HFFc6 (cell line): Measurements from ENCODE around the gene KCNIP4. TPM values are rescaled to one million over a fixed set of nuclear protein-coding genes. Genes with fewer than 3 reads are reported as not detected.

Experiments used
- DNase-seq: peaks from one replicate; pipeline ENCODE4 v3.0.0-alpha.2; 2018
- H3K27ac Mint-ChIP-seq: 2 replicates; pipeline ENCODE4 v1.8.0; 2020; ENCODE audit warnings: mild to moderate bottlenecking, mixed read lengths
- H3K27me3 Mint-ChIP-seq: 2 replicates; pipeline ENCODE4 v1.8.0; 2021; ENCODE audit warnings: mild to moderate bottlenecking, moderate library complexity, mixed read lengths; ENCODE audit not compliant: insufficient read depth
- H3K36me3 Mint-ChIP-seq: 2 replicates; pipeline ENCODE4 v1.8.0; 2021; ENCODE audit warnings: low read depth, mixed read lengths
- H3K4me1 Mint-ChIP-seq: 2 replicates; pipeline ENCODE4 v1.8.0; 2020; ENCODE audit warnings: low read depth, mixed read lengths
- H3K4me3 Mint-ChIP-seq: 2 replicates; pipeline ENCODE4 v1.8.0; 2020; ENCODE audit warnings: mild to moderate bottlenecking, moderate library complexity, mixed read lengths
- H3K9me3 Mint-ChIP-seq: 2 replicates; pipeline ENCODE4 v1.8.0; 2020; ENCODE audit warnings: mild to moderate bottlenecking, mixed read lengths
- CTCF ChIP-seq: fragments of 200-600 bp; sonication (generic); IDR thresholded peaks from 2 replicates; pipeline ENCODE4 v1.5.0; 2021; ENCODE audit warnings: antibody characterized with exemption, mild to moderate bottlenecking
- total RNA-seq, 6 experiments: library from RNA; stranded (reverse); fragmentation: NEBNext Ultra II Directional; extraction: Animal tissue kit (Norgen Biotek cat#: 25700); gene quantifications; 2 replicates in 1 of 6; 3 replicates in 5 of 6; pipeline ENCODE4 v1.2.3, GENCODE V29; 2021

Gene KCNIP4
- total RNA-seq, 6 experiments from 2014 or later, result not detected

- Mint-ChIP-seq H3K27ac (no peak overlapping the region), H3K4me1 (peaks cover 17% of the 10 kb centered on the region; the same call in 1 of the 2 replicates), H3K9me3 (no peaks in the 10 kb centered on the region), H3K27me3 (peaks cover 3% of the 10 kb centered on the region; the same call in 1 of the 2 replicates), H3K36me3 (no peaks in the 10 kb centered on the region), H3K4me3 (no peak overlapping the region)
- no peak for TF ChIP-seq CTCF
- no peak for DNase-seq
These were observed 1089.3 kb downstream of the KCNIP4 start for GRCh38 chr4:20859097-20859781.

- no peak for DNase-seq
- H3K4me3 Mint-ChIP-seq, result no peak overlapping the region
- peaks cover 8% of the 10 kb centered on the region; the same call in 1 of the 2 replicates for H3K36me3 Mint-ChIP-seq
- no peak overlapping the region for H3K27ac Mint-ChIP-seq
- H3K9me3 Mint-ChIP-seq, result peaks cover 9% of the 10 kb centered on the region
- H3K27me3 Mint-ChIP-seq, result peaks cover 3% of the 10 kb centered on the region; the same call in 1 of the 2 replicates
- no peak for TF ChIP-seq CTCF
- H3K4me1 Mint-ChIP-seq, result peaks cover 17% of the 10 kb centered on the region; the same call in 1 of the 2 replicates
These were observed 1091.5 kb downstream of the KCNIP4 start for GRCh38 chr4:20857081-20857480.

DNA sequence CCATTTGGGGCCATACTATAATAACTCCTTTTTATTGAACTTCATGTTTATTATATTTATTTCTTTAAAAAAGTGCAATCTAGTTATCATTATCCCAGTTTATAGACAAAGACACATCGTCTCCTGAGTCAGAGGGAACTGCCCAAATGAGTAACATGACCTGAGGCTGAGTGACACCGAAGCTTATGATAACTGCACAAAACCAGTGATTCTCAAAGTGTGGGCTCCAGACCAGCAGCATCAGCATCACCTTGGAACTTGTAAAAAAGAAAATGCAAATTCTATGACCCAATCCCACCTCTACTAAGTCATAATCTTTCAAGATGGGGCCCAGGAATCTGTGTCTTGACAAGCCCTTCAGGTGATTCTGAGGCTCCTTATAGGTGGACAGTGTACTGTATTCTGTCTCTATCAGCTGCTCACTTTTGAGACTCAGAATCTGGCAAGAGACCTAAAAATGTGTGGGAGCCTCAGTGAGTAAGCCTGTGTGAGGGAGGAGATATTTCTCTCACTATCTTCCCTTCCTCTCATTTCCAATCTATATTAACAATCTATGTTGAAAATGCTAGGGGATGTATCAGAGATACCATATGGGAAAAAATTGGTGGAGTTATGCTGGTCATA, 1101.3 kb downstream of the KCNIP4 start:
- TF ChIP-seq CTCF, result no peak

GRCh38 chr4:20844311-20844710, 1104.3 kb downstream of the KCNIP4 start:
- Mint-ChIP-seq H3K9me3 (no peaks in the 10 kb centered on the region; the same call in 1 of the 2 replicates), H3K27ac (no peak overlapping the region), H3K36me3 (no peaks in the 10 kb centered on the region), H3K4me1 (peaks cover 36% of the 10 kb centered on the region), H3K27me3 (no peaks in the 10 kb centered on the region), H3K4me3 (no peak overlapping the region)
- TF ChIP-seq CTCF, result no peak
- no peak for DNase-seq

More for the DNA sequence above, 1101.3 kb downstream of the KCNIP4 start:
- Mint-ChIP-seq H3K4me3 (no peak overlapping the region), H3K27me3 (peaks cover 3% of the 10 kb centered on the region; the same call in 1 of the 2 replicates), H3K9me3 (peaks cover 6% of the 10 kb centered on the region), H3K27ac (peak overlapping the region; percentile 29; the same call in 1 of the 2 replicates), H3K36me3 (peaks cover 1% of the 10 kb centered on the region; the same call in 1 of the 2 replicates), H3K4me1 (peaks cover 17% of the 10 kb centered on the region; the same call in 1 of the 2 replicates)
- DNase-seq, result peak; percentile 46

GRCh38 chr4:20840648-20841190, 1107.9 kb downstream of the KCNIP4 start:
- Mint-ChIP-seq H3K27ac (peak overlapping the region; percentile 75), H3K36me3 (no peaks in the 10 kb centered on the region), H3K4me3 (no peak overlapping the region), H3K27me3 (no peaks in the 10 kb centered on the region), H3K4me1 (peaks cover 33% of the 10 kb centered on the region), H3K9me3 (no peaks in the 10 kb centered on the region; the same call in 1 of the 2 replicates)
- TF ChIP-seq CTCF, result no peak
- DNase-seq, result no peak
